SHP77 (cell line): ENCODE measurements around the gene ELMO1.

Experiments used
- DNase-seq, 2 experiments: peaks; one replicate each; lab custom pipeline; 2025; lab: John Stamatoyannopoulos, UW

The ELMO1 gene

GRCh38 chr7:37431413-37431812 is 17.3 kb downstream of the ELMO1 start:
- DNase-seq: no peak

GRCh38 chr7:37430640-37431039 is 18.0 kb downstream of the ELMO1 start:
- no peak for DNase-seq

DNA sequence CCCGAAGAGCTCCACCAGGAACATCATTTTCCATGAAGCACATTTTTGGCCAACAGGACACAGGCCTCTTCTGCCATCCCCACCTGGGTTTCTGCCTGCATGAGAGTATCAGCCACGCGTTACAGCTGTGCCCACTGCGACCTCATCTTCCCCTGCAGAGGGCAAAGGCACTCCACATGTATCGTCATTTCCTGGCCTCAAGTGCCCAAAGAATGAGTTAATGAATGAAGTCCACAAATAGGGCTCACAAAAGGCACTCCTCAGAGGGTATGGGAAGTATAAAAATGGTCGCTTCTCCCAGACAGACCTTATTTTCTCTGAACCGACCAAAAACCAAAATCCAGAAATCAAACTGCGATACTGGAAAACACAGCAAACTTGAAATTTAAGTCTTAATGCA is 18.5 kb downstream of the ELMO1 start:
- no peak for DNase-seq

- no peak for DNase-seq
Observed at GRCh38 chr7:37429435-37429791, 19.3 kb downstream of the ELMO1 start.

DNA sequence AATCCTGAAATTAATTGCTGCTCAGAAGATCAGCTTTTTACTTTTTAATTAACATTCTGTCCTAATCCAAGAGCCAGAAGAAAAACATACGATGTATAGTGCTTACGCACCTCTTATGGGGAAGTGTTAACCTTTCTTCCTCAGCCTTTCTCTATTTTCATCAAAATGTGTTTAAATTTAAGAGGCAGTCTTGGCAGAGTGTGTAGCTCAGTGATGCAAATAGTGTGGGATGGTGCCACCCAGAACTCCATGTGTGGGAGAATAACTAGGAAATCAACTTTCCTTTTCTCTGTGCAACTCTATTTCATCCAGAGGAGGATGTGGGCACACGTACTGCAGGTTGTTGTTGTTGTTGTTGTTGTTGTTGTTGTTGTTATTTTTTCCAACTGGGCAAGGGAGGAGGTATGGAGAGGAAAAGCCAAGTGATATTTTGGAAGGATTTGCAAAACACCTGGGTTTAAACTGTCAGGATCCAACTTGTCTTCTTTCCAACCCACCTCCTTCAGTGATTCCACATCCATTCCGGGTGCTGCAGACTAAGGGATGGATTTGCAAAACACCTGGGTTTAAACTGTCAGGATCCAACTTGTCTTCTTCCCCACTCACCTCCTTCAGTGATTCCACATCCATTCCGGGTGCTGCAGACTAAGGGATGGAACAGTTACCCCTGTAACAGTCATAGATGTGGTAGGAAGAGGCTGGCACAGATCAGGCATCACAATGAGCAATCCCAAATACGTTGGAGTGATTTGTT is 19.8 kb downstream of the ELMO1 start:
- DNase-seq: no peak

GRCh38 chr7:37427276-37427940 is 21.3 kb downstream of the ELMO1 start:
- DNase-seq: no peak

- DNase-seq: no peak
Observed at GRCh38 chr7:37425498-37425897, 23.2 kb downstream of the ELMO1 start.

DNA sequence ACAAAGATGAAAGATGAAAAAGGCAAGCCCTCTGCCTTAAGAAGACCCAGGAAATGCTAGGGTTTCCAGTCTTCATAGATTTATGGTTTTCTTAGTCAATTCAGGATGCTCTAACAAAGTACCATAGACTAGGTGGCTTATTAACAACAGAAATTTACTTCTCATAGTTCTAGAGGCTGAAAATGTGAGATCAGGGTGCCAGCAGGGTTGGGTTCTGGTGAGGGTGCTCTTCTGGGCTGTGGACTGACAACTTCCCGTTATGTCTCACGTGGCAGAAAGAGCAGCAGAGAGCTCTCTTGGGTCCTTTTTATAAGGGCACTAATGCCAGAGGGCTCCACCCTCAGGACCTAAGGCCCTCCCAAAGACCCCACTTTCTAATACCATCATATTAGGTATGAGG is 23.7 kb downstream of the ELMO1 start:
- DNase-seq: no peak

DNA sequence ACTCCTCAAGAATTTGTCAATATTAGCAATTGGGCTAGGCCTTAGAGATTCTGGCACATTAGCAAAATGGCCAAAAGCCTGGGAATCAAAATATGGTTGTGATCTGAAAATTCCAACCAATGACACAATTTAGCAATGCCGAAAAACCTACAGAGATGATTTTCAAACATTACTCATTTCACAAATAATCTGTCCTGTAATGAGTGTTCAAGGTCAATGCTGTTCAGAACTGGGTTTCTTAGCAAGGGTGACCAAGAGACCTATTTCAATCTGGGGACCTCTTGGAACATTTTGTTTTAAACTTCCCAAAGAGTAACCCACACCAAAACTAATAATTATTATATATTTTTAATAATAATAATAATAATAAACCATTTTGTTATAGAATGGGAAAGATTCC is 24.1 kb downstream of the ELMO1 start:
- DNase-seq: no peak

GRCh38 chr7:37421861-37422500 is 26.7 kb downstream of the ELMO1 start:
- no peak for DNase-seq

- no peak for DNase-seq
Observed at GRCh38 chr7:37420946-37421695, 27.5 kb downstream of the ELMO1 start.

DNA sequence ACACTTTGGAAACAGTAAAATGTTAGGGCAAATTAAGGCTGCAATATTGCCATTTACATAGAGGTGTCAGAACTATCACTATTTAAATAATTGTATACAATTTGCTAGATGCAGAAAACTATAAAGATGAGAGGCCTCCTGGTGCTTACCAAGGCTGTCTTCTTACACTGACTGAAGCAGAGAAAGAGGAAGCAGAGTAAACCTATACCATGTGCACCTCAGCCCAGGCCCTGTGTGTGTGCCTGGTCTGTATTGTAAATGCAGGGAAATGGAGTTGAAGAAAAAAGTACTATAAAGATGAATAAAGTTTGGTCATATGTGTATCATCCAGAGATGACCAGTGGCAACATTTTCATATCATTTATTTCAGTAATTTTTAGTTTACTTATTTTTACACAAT is 29.2 kb downstream of the ELMO1 start:
- DNase-seq: no peak

GRCh38 chr7:37418381-37418780 is 30.3 kb downstream of the ELMO1 start:
- DNase-seq: no peak

GRCh38 chr7:37417107-37417474 is 31.6 kb downstream of the ELMO1 start:
- DNase-seq: no peak

GRCh38 chr7:37416378-37417106 is 32.1 kb downstream of the ELMO1 start:
- no peak for DNase-seq

DNA sequence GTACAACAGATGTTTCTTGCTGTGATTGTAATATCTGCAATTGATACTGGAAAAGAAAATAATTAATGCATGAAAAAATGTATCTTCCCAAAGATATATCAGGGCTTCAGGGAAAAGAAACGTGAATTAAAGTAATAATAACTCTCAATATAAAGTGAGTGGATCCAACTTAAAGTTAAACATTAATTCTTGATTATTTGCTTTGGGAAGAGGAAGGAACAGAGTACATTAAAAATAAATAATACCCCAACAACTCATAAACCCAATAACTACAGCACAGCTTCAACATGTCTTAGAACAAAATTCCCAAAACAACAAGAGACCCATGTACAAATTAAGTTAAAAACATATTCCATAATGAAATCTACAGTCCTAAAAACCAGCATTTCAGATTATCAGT is 33.0 kb downstream of the ELMO1 start:
- no peak for DNase-seq

DNA sequence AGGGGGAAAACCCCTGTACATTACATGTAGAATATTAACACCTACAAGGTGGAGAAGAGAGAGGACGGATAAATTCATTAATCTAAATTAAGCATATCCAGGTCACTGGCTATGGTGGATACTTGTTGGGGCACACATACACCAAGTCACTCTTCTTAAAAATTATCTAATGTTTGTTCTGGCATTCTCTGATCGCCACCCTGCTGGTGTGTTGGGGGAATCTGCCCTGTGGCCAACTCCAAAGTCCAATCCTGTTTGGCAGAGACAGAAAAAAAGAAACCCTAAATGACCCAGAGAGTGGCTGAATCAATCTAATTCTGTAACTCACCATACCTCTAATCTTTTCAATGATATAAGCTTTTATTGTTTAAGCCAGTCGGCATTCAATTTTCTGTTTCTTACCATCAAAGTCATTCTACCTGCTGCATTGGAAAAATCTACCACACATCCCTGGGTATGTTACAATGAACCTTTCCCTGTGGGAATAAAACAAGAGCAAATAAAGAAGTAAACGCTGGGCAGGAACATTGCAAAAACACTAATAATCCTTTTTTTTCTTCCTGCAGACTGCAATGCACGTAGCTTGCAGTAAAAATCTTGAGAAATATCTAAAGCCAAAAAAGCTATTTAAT is 34.2 kb downstream of the ELMO1 start:
- no peak for DNase-seq

GRCh38 chr7:37411444-37412034 is 37.1 kb downstream of the ELMO1 start:
- no peak for DNase-seq

DNA sequence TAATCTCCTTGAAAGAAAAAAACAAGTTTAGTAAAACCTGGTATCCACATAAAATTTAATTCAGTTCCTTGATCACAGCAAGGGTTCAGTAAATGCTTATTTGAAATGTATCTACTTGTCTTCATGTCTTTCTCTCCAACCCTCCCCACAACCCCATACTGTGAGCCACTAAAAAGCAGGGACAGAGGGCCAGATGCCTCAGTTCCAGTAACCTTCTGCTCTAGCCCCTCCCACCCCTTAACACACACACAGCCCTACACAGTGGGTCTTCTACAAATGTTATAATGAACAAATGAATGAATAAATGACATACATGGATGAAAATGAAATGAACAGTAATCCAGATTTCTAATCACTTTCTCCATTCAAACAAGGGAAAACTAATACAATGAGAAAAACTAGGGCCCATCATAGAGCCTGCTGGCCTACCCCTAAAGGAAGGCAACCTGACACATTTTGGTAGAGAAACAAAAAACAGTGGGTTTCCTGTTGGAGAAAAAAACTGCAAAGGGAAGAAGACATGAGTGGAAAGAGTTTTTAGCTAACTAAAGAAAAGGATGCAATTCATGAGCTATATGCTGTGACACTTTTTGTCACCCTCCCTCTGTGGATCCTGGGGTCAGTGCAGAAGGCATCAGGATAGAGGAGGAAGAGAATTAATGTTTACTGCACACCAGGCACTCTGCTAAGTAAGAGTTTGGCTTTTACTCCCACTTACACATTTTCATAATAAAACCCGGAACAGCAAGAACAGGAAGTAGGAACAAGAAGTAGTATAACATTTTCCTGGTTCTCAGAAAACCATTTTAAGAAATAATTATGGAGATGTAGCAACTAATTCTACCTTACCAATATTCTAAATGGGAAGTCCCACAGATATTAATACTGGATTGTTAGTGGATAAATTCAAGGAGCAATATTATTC is 38.1 kb downstream of the ELMO1 start:
- DNase-seq: no peak

- DNase-seq: no peak
Observed at GRCh38 chr7:37409461-37409860, 39.2 kb downstream of the ELMO1 start.
